K562 (cell line): ENCODE measurements around the gene KLHDC7A. TPM values are rescaled to one million over a fixed set of nuclear protein-coding genes. Genes with fewer than 3 reads are reported as not detected.

ENCODE experiments used
- ATAC-seq: fragments of 200-7000 bp; cut with Tn5 transposase; 3 replicates; pipeline ENCODE4 v1.9.1; 2020; ENCODE audit warnings: moderate library complexity
- BruUV-seq: library from RNA; stranded (reverse); fragments of 400-500 nt; replicated peaks from 2 replicates; lab custom pipeline; 2021; lab: Mats Ljungman, UMichigan
- CTCF ChIA-PET: fragments of 300-600 bp; formaldehyde crosslinking; extraction: SDS; loops from one replicate; lab custom pipeline; 2021; ENCODE audit warnings: low intra/inter-chr PET ratio; lab: Yijun Ruan, JAX
- POLR2A ChIA-PET: fragments of 300-600, 350-650 bp; sonication (Branson Sonifier 250); formaldehyde crosslinking; extraction: SDS; loops from one replicate; lab custom pipeline; 2021; ENCODE audit warnings: antibody characterized with exemption, inconsistent platforms; lab: Yijun Ruan, JAX
- DNase-seq, 4 experiments: peaks; one replicate each; pipeline versions ENCODE4 v3.0.0 to v3.0.0-alpha.2; 2011 to 2018; ENCODE audit warnings: low spot score in 3 of 4, mixed read lengths in 3 of 4; ENCODE audit errors: extremely low read depth in 1 of 4
- FAIRE-seq: peaks from 2 replicates; lab custom pipeline; 2011; peaks lifted over from hg19 to GRCh38; lab: Jason Lieb, UNC
- H2AFZ ChIP-seq: 2 replicates; pipeline ENCODE4 v1.6.0; 2011; ENCODE audit warnings: low read depth, low read length, control low read depth, inconsistent platforms
- H3K27ac ChIP-seq: fragments of 200-600 bp; 3 replicates; pipeline ENCODE4 v1.8.0; 2011; ENCODE audit warnings: low read depth, mild to moderate bottlenecking, control low read depth, inconsistent platforms, low read length, moderate library complexity, mixed read lengths; ENCODE audit errors: extremely low read depth
- H3K27me3 ChIP-seq, 2 experiments: fragments of 300-600 bp in 1 of 2; 2 replicates in 1 of 2; 3 replicates in 1 of 2; pipeline versions ENCODE4 v1.6.0 to v1.8.0; 2011; ENCODE audit warnings: inconsistent platforms in 2 of 2, low read length in 2 of 2, mild to moderate bottlenecking in 1 of 2, mixed read lengths in 1 of 2, moderate library complexity in 1 of 2; ENCODE audit not compliant: control insufficient read depth in 2 of 2, insufficient read depth in 2 of 2
- H3K36me3 ChIP-seq: fragments of 300-600 bp; 3 replicates; pipeline ENCODE4 v1.8.0; 2011; ENCODE audit warnings: mild to moderate bottlenecking, low read length, inconsistent platforms; ENCODE audit not compliant: control insufficient read depth, insufficient read depth
- H3K4me1 ChIP-seq, 2 experiments: fragments of 200-600 bp in 1 of 2; replicated peaks in 1 of 2; 2 replicates in 1 of 2; 3 replicates in 1 of 2; pipeline versions ENCODE4 v1.5.1 to v1.8.0; 2011; ENCODE audit warnings: inconsistent platforms in 2 of 2, low read length in 2 of 2, mild to moderate bottlenecking in 1 of 2, mixed read lengths in 1 of 2, moderate library complexity in 1 of 2; ENCODE audit not compliant: control insufficient read depth in 2 of 2, insufficient read depth in 2 of 2
- H3K4me2 ChIP-seq: 2 replicates; pipeline ENCODE4 v1.6.1; 2011; ENCODE audit warnings: low read length, control low read depth, inconsistent platforms, mixed read lengths; ENCODE audit not compliant: insufficient read depth
- H3K4me3 ChIP-seq: fragments of 200-600 bp; sonication (generic), shearing (Covaris generic); 2 replicates; pipeline ENCODE4 v1.5.1; 2016; ENCODE audit warnings: control low read depth, inconsistent platforms
- H3K79me2 ChIP-seq: fragments of 200-600 bp; 3 replicates; pipeline ENCODE4 v1.8.0; 2011; ENCODE audit warnings: low read length, inconsistent platforms; ENCODE audit not compliant: control insufficient read depth, insufficient read depth
- H3K9ac ChIP-seq, 2 experiments: 2 replicates each; pipeline versions ENCODE4 v1.6.0 to v1.6.1; 2011; ENCODE audit warnings: low read depth in 2 of 2, low read length in 2 of 2, control low read depth in 1 of 2, inconsistent platforms in 1 of 2, mild to moderate bottlenecking in 1 of 2, mixed read lengths in 1 of 2; ENCODE audit not compliant: insufficient read depth in 1 of 2
- H3K9me1 ChIP-seq: one replicate; pipeline ENCODE4 v1.6.0; 2011; ENCODE audit warnings: inconsistent platforms, mild to moderate bottlenecking, low read length, moderate library complexity; ENCODE audit not compliant: control insufficient read depth, insufficient read depth
- H3K9me3 ChIP-seq: replicated peaks from 2 replicates; pipeline ENCODE4 v1.5.1; 2011; ENCODE audit warnings: low read depth, low read length, inconsistent platforms; ENCODE audit not compliant: control insufficient read depth, insufficient read depth
- H4K20me1 ChIP-seq: replicated peaks from 2 replicates; pipeline ENCODE4 v1.6.1; 2011; ENCODE audit warnings: low read length, inconsistent platforms, mixed read lengths; ENCODE audit not compliant: control insufficient read depth, insufficient read depth
- ARHGAP35 ChIP-seq: fragments of 450-650 bp; IDR thresholded peaks from 2 replicates; pipeline ENCODE4 v1.6.1; 2018; ENCODE audit not compliant: partially characterized antibody
- CBX5 ChIP-seq: IDR thresholded peaks from 2 replicates; pipeline ENCODE4 v1.6.1; 2014; ENCODE audit warnings: low read depth, borderline replicate concordance
- ZNF311 ChIP-seq: fragments of 250-450 bp; sonication (Bioruptor Pico); IDR thresholded peaks from 2 replicates; pipeline ENCODE4 v1.4.0; 2020; ENCODE audit warnings: mild to moderate bottlenecking, moderate library complexity
- ZNF347 ChIP-seq: fragments of 450-650 bp; formaldehyde crosslinking; IDR thresholded peaks from 2 replicates; pipeline ENCODE4 v1.4.0; 2020; ENCODE audit warnings: low read depth, mild to moderate bottlenecking, moderate library complexity
- ZNF551 ChIP-seq: fragments of 250-450 bp; sonication (Bioruptor Pico); IDR thresholded peaks from 2 replicates; pipeline ENCODE4 v1.5.0; 2021; ENCODE audit warnings: mild to moderate bottlenecking, moderate library complexity
- in situ Hi-C: fragments of 300-500 bp; cut with MboI; formaldehyde crosslinking; loops from 4 replicates; pipeline ENCODE4 v1.15.0; 2018; ENCODE audit warnings: inconsistent platforms, mixed read lengths
- intact Hi-C: fragments of 100-400 bp; cut with micrococcal nuclease; formaldehyde crosslinking; loops from 2 replicates; pipeline ENCODE4 v1.14.2; 2022
- polyA plus RNA-seq, 8 experiments: library from polyadenylated mRNA; depleted of rRNA in 4 of 8; stranded (reverse) in 5 of 8; unstranded in 3 of 8; fragments of >200 nt; fragmentation: Nextera tagmentation in 2 of 8; fragmentation: Illumina TruSeq in 1 of 8; extraction: Ambion mirVana in 2 of 8; extraction: Trizol in 1 of 8; gene quantifications; 2 replicates each; pipeline versions ENCODE4 v1.2.1 to v1.2.3, GENCODE V29; 2011 to 2014; ENCODE audit warnings: inconsistent platforms in 1 of 8, missing spikeins in 1 of 8
- total RNA-seq, 7 experiments: library from RNA; depleted of rRNA in 6 of 7; stranded (reverse); fragments of >200 nt in 6 of 7; fragmentation: Illumina TruSeq in 2 of 7; extraction: Trizol in 2 of 7; gene quantifications; 2 replicates each; pipeline versions ENCODE4 v1.2.1 to v1.2.3, GENCODE V29; 2011 to 2021; ENCODE audit warnings: low replicate concordance in 1 of 7
- TF ChIP-seq, protein P1 (sequence below): fragments of 250-450 bp; sonication (Bioruptor Pico); IDR thresholded peaks from 2 replicates; pipeline ENCODE4 v1.8.0; 2021; ENCODE audit warnings: moderate library complexity, mild to moderate bottlenecking, inconsistent platforms
- TF ChIP-seq, protein P2 (sequence below): sonication (generic); formaldehyde crosslinking; IDR thresholded peaks from 2 replicates; pipeline ENCODE4 v1.8.0; 2022; ENCODE audit warnings: mild to moderate bottlenecking, missing genetic modification reagents
- TF ChIP-seq, protein P3 (sequence below), 2 experiments: fragments of 450-650 bp in 1 of 2; IDR thresholded peaks; 2 replicates each; pipeline ENCODE4 v1.6.1; 2011 to 2017; ENCODE audit warnings: low read depth in 2 of 2, antibody characterized with exemption in 1 of 2, borderline replicate concordance in 1 of 2, low read length in 1 of 2, mild to moderate bottlenecking in 1 of 2, mixed read lengths in 1 of 2; ENCODE audit not compliant: control insufficient read depth in 1 of 2

KLHDC7A gene
- total and polyA plus RNA-seq, 9 of the 15 experiments (the other 6 are each of a cell fraction or from before 2014, with no cell fraction given) = 0.01 to 0.02 (median 0.01) TPM; not detected in 6

DNA sequence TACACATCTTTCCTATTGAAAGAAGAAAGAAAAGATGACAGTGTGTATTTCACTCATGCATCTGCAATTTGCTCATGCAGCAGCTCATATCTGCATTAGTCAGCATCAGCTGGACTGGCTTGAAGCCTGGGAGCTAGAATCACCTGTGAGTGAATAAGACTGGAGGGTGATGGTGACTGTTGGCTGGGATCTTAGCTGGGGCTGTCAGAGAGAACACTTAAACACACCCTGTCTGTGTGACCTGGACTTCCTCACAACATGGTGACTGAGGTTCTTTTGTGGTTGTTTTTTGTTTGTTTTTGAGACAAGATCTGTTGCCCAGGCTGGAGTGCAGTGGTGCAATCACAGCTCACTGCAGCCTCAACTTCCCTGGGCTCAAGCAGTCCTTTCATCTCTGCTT is 24.9 kb downstream of the KLHDC7A start:
- Histone ChIP-seq H3K9me1 (no peaks in the 10 kb centered on the region), H4K20me1 (no peaks in the 10 kb centered on the region), H3K79me2 (no peaks in the 10 kb centered on the region), H3K4me2 (no peak overlapping the region), H3K9ac (no peak overlapping the region), H3K9me3 (no peaks in the 10 kb centered on the region), H3K36me3 (no peaks in the 10 kb centered on the region), H3K27me3 (peaks cover 0 to under 1% of the 10 kb centered on the region in 2 experiments; a peak in 1 of 5 replicates), H2AFZ (no peak overlapping the region), H3K4me3 (no peak overlapping the region), H3K27ac (no peak overlapping the region), H3K4me1 (no peaks in the 10 kb centered on the region)
- ChIA-PET CTCF (no interaction called here), POLR2A (no interaction called here)
- no TSS peak for BruUV-seq
- in situ Hi-C loops (no loop called here), intact Hi-C loops (no loop called here)
- no peak for DNase-seq
- no peak for FAIRE-seq
- ATAC-seq = no peak
- TF ChIP-seq ZNF311 (no peak), ZNF347 (no peak), ZNF551 (no peak), ARHGAP35 (no peak), CBX5 (no peak)
- TF ChIP-seq, protein P1, sequence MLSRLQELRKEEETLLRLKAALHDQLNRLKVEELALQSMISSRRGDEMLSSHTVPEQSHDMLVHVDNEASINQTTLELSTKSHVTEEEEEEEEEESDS (CRISPR knock-in tag) = no peak
- TF ChIP-seq, protein P2, sequence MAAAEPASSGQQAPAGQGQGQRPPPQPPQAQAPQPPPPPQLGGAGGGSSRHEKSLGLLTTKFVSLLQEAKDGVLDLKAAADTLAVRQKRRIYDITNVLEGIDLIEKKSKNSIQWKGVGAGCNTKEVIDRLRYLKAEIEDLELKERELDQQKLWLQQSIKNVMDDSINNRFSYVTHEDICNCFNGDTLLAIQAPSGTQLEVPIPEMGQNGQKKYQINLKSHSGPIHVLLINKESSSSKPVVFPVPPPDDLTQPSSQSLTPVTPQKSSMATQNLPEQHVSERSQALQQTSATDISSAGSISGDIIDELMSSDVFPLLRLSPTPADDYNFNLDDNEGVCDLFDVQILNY (CRISPR knock-in tag) = no peak
- TF ChIP-seq, protein P3, sequence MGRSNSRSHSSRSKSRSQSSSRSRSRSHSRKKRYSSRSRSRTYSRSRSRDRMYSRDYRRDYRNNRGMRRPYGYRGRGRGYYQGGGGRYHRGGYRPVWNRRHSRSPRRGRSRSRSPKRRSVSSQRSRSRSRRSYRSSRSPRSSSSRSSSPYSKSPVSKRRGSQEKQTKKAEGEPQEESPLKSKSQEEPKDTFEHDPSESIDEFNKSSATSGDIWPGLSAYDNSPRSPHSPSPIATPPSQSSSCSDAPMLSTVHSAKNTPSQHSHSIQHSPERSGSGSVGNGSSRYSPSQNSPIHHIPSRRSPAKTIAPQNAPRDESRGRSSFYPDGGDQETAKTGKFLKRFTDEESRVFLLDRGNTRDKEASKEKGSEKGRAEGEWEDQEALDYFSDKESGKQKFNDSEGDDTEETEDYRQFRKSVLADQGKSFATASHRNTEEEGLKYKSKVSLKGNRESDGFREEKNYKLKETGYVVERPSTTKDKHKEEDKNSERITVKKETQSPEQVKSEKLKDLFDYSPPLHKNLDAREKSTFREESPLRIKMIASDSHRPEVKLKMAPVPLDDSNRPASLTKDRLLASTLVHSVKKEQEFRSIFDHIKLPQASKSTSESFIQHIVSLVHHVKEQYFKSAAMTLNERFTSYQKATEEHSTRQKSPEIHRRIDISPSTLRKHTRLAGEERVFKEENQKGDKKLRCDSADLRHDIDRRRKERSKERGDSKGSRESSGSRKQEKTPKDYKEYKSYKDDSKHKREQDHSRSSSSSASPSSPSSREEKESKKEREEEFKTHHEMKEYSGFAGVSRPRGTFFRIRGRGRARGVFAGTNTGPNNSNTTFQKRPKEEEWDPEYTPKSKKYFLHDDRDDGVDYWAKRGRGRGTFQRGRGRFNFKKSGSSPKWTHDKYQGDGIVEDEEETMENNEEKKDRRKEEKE (IDR thresholded peaks at IDR 0.05; ENCODE audit: borderline replicate concordance in 1 of 2, control insufficient read depth in 1 of 2, low read depth in 2 of 2, low read length in 1 of 2) = no peak
